22Rv1 (cell line): ENCODE results near the gene PPP1R26.

ENCODE experiments used
- ZFX ChIP-seq: fragments of 450-650 bp; IDR thresholded peaks from 2 replicates; pipeline ENCODE4 v1.6.1; 2017; ENCODE audit warnings: antibody characterized with exemption, borderline replicate concordance
- TF ChIP-seq, protein P1 (sequence below): fragments of 450-650 bp; IDR thresholded peaks from 2 replicates; pipeline ENCODE4 v1.5.1; 2017; ENCODE audit warnings: mild to moderate bottlenecking

DNA sequence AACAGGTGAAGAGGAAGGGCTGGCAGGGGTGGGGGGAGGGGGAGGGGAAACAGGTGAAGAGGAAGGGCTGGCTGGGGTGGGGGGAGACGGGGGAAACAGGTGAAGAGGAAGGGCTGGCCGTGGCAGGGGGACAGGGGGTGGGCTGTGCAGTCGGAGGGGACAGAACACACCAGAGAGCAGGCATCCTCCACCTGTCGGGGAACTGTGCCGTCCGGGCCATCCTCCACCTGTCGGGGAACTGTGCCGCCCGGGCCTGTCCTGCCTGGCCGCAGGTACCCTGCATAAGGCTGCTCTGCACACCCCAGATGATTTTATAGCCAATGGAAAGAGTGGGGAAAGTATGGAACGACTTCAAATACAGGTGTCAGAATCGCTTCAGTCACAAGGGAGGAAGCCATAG, 32.5 kb upstream of the PPP1R26 start:
- TF ChIP-seq, protein P1, sequence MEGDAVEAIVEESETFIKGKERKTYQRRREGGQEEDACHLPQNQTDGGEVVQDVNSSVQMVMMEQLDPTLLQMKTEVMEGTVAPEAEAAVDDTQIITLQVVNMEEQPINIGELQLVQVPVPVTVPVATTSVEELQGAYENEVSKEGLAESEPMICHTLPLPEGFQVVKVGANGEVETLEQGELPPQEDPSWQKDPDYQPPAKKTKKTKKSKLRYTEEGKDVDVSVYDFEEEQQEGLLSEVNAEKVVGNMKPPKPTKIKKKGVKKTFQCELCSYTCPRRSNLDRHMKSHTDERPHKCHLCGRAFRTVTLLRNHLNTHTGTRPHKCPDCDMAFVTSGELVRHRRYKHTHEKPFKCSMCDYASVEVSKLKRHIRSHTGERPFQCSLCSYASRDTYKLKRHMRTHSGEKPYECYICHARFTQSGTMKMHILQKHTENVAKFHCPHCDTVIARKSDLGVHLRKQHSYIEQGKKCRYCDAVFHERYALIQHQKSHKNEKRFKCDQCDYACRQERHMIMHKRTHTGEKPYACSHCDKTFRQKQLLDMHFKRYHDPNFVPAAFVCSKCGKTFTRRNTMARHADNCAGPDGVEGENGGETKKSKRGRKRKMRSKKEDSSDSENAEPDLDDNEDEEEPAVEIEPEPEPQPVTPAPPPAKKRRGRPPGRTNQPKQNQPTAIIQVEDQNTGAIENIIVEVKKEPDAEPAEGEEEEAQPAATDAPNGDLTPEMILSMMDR, result no peak
- TF ChIP-seq ZFX, result no peak
